ENCODE measurements around the gene IP6K1. TPM values are rescaled to one million over a fixed set of nuclear protein-coding genes. Genes with fewer than 3 reads are reported as not detected.

The IP6K1 gene
- total and polyA plus RNA-seq, 11 donors: 8.9 to 36.6 (median 20.4) TPM

- no peak within 1 kb of the TSS for H3K27ac ChIP-seq
- ATAC-seq: no peak
- no peak within 1 kb of the TSS for H3K4me3 ChIP-seq
- no peaks in the 10 kb centered on the region for H3K9me3 ChIP-seq
- no peaks in the 10 kb centered on the region for H3K27me3 ChIP-seq
- intact Hi-C loops (cut with DNase I): loop anchor here in 4 of 10 donors (5.0 kb wide), 1 partner anchor 108 kb away; no protein-coding TSS in a partner anchor
- WGBS, 4 donors: 41 to 74% (median 60%) methylated on average over 3 to 4 of the region's 4 CpGs
- TF ChIP-seq POLR2A (IDR thresholded peaks at IDR 0.05) (no peak), CTCF (IDR thresholded peaks at IDR 0.05) (no peak)
- peaks cover 5 to 27% (median 15%) of the 10 kb centered on the region in 12 donors for H3K4me1 ChIP-seq
- peaks cover 0 to 4% (median 0%) of the 10 kb centered on the region in 9 donors for H3K36me3 ChIP-seq
- DNase-seq: peak in 2 of 5 donors; percentile 45 to 52
Observed at GRCh38 chr3:49799761-49800160, 13.4 kb upstream of the IP6K1 start, which contains the start of gene CDHR4. Gene CDHR4 (minus strand): TSS chr3:49799873. CDS start chr3:49799812, 61 bp downstream.

GRCh38 chr3:49799105-49799504, 12.8 kb upstream of the IP6K1 start:
- no peak for TF ChIP-seq CTCF (IDR thresholded peaks at IDR 0.05)
- no peak for TF ChIP-seq POLR2A (IDR thresholded peaks at IDR 0.05)
- intact Hi-C loops (cut with DNase I): no loop called here
- no peak for ATAC-seq

GRCh38 chr3:49794926-49795905, 8.9 kb upstream of the IP6K1 start:
- ATAC-seq (no peak), DNase-seq (no peak)
- H3K9me3 ChIP-seq: no peaks in the 10 kb centered on the region
- 87 to 92% (median 90%) methylated on average over 14 to 24 of the region's 24 CpGs for WGBS, 4 donors
- no peaks in the 10 kb centered on the region for H3K27me3 ChIP-seq
- no peaks in the 10 kb centered on the region for H3K36me3 ChIP-seq
- H3K4me1 ChIP-seq: peaks cover 0 to 11% (median 0%) of the 10 kb centered on the region in 12 donors
- intact Hi-C loops (cut with DNase I): no loop called here
- H3K27ac ChIP-seq: no peak overlapping the region
- no peak overlapping the region for H3K4me3 ChIP-seq
- no peak for TF ChIP-seq CTCF (IDR thresholded peaks at IDR 0.05)
- TF ChIP-seq POLR2A (IDR thresholded peaks at IDR 0.05): no peak

More at GRCh38 chr3:49799105-49799504, 12.8 kb upstream of the IP6K1 start:
- peak in 1 of 5 donors; percentile 20 for DNase-seq
- H3K4me1 ChIP-seq: peaks cover 0 to 20% (median 9%) of the 10 kb centered on the region in 12 donors
- H3K4me3 ChIP-seq: no peak overlapping the region
- H3K36me3 ChIP-seq: no peaks in the 10 kb centered on the region
- H3K27me3 ChIP-seq: no peaks in the 10 kb centered on the region
- H3K9me3 ChIP-seq: no peaks in the 10 kb centered on the region
- no peak overlapping the region for H3K27ac ChIP-seq
- WGBS, 4 donors: 86 to 88% (median 87%) methylated on average over 1 of the region's 1 CpG

- 81 to 90% (median 87%) methylated on average over 4 of the region's 4 CpGs for WGBS, 4 donors
- DNase-seq (no peak), ATAC-seq (no peak)
- H3K36me3 ChIP-seq: no peaks in the 10 kb centered on the region
- intact Hi-C loops (cut with DNase I): no loop called here
- H3K4me3 ChIP-seq: no peak overlapping the region
- no peak for TF ChIP-seq POLR2A (IDR thresholded peaks at IDR 0.05)
- no peak for TF ChIP-seq CTCF (IDR thresholded peaks at IDR 0.05)
- no peak overlapping the region for H3K27ac ChIP-seq
- H3K9me3 ChIP-seq: no peaks in the 10 kb centered on the region
- H3K4me1 ChIP-seq: peaks cover 0 to 4% (median 0%) of the 10 kb centered on the region in 12 donors
- no peaks in the 10 kb centered on the region for H3K27me3 ChIP-seq
Observed at GRCh38 chr3:49794431-49794830, 8.1 kb upstream of the IP6K1 start.
